GM23338 (cell line): Measurements from ENCODE around the gene CMIP. TPM values are rescaled to one million over a fixed set of nuclear protein-coding genes. Genes with fewer than 3 reads are reported as not detected.

ENCODE experiments used
- ATAC-seq: fragments of 200-7000 bp; cut with Tn5 transposase; 3 replicates; pipeline ENCODE4 v1.9.1; 2020
- DNase-seq: peaks from one replicate; pipeline ENCODE4 v3.0.0-alpha.2; 2015; ENCODE audit warnings: low spot score
- H2AFZ ChIP-seq: fragments of 200-600 bp; sonication (generic); 2 replicates; pipeline ENCODE4 v1.8.0; 2016; ENCODE audit warnings: antibody characterized with exemption, mild to moderate bottlenecking, moderate library complexity
- H3F3A ChIP-seq: fragments of 200-600 bp; sonication (generic); replicated peaks from 2 replicates; pipeline ENCODE4 v1.8.0; 2017; ENCODE audit warnings: antibody characterized with exemption, mixed run types, low read depth
- H3K27ac ChIP-seq: fragments of 200-600 bp; sonication (generic); 2 replicates; pipeline ENCODE4 v1.6.1; 2016; ENCODE audit warnings: low read depth
- H3K27me3 ChIP-seq: fragments of 200-600 bp; sonication (generic); 2 replicates; pipeline ENCODE4 v1.8.0; 2016; ENCODE audit warnings: mild to moderate bottlenecking, mixed run types, moderate library complexity; ENCODE audit not compliant: insufficient read depth
- H3K36me3 ChIP-seq: fragments of 200-600 bp; sonication (generic); 2 replicates; pipeline ENCODE4 v1.8.0; 2016; ENCODE audit warnings: mild to moderate bottlenecking; ENCODE audit not compliant: insufficient read depth
- H3K4me1 ChIP-seq: fragments of 200-600 bp; sonication (generic); 2 replicates; pipeline ENCODE4 v1.8.0; 2016; ENCODE audit warnings: mild to moderate bottlenecking, moderate library complexity; ENCODE audit not compliant: insufficient read depth
- H3K4me2 ChIP-seq: fragments of 200-600 bp; sonication (generic); 2 replicates; pipeline ENCODE4 v1.7.1; 2017; ENCODE audit warnings: mixed run types
- H3K4me3 ChIP-seq: fragments of 200-600 bp; sonication (generic); 2 replicates; pipeline ENCODE4 v1.6.1; 2016; ENCODE audit warnings: mixed run types
- H3K79me2 ChIP-seq: fragments of 200-600 bp; sonication (generic); replicated peaks from 2 replicates; pipeline ENCODE4 v1.8.0; 2017; ENCODE audit warnings: mild to moderate bottlenecking; ENCODE audit not compliant: insufficient read depth
- H3K9me2 ChIP-seq: fragments of 200-600 bp; sonication (generic); 2 replicates; pipeline ENCODE4 v1.8.0; 2017; ENCODE audit not compliant: insufficient read depth
- H4K20me1 ChIP-seq: fragments of 200-600 bp; sonication (generic); replicated peaks from 2 replicates; pipeline ENCODE4 v1.8.0; 2017; ENCODE audit warnings: mild to moderate bottlenecking; ENCODE audit not compliant: insufficient read depth
- H3K27ac Mint-ChIP-seq: 2 replicates; pipeline ENCODE4 v1.8.0; 2020; ENCODE audit warnings: inconsistent platforms, mild to moderate bottlenecking, moderate library complexity, mixed read lengths
- H3K27me3 Mint-ChIP-seq: 3 replicates; pipeline ENCODE4 v1.8.0; 2022; ENCODE audit warnings: low read depth, mild to moderate bottlenecking, moderate library complexity, mixed read lengths, inconsistent platforms; ENCODE audit not compliant: insufficient read depth, poor library complexity
- H3K36me3 Mint-ChIP-seq: 3 replicates; pipeline ENCODE4 v1.8.0; 2021; ENCODE audit warnings: low read depth, mild to moderate bottlenecking, inconsistent platforms, moderate library complexity, mixed read lengths
- H3K4me1 Mint-ChIP-seq: 3 replicates; pipeline ENCODE4 v1.8.0; 2020; ENCODE audit warnings: mild to moderate bottlenecking, inconsistent platforms, mixed read lengths
- H3K4me3 Mint-ChIP-seq: 3 replicates; pipeline ENCODE4 v1.8.0; 2021; ENCODE audit warnings: moderate library complexity, mild to moderate bottlenecking, inconsistent platforms, mixed read lengths
- H3K9me3 Mint-ChIP-seq: 3 replicates; pipeline ENCODE4 v1.8.0; 2020; ENCODE audit warnings: moderate library complexity, mild to moderate bottlenecking, inconsistent platforms, mixed read lengths
- CREB1 ChIP-seq: fragments of 250-450 bp; sonication (Bioruptor Pico); IDR thresholded peaks from 2 replicates; pipeline ENCODE4 v1.5.0; 2020; ENCODE audit warnings: low read depth, mild to moderate bottlenecking, moderate library complexity
- CTCF ChIP-seq, 2 experiments: fragments of 200-600 bp in 1 of 2; sonication (generic) in 1 of 2; conservative IDR thresholded peaks; 2 replicates each; pipeline versions ENCODE4 v1.5.1 to v1.6.1; 2016 to 2017; ENCODE audit warnings: antibody characterized with exemption in 2 of 2, low read depth in 2 of 2, mild to moderate bottlenecking in 2 of 2, moderate library complexity in 1 of 2
- ETS1 ChIP-seq: IDR thresholded peaks from 2 replicates; pipeline ENCODE4 v1.6.1; 2016; ENCODE audit warnings: antibody characterized with exemption
- EZH2 ChIP-seq: fragments of 200-600 bp; sonication (generic); IDR thresholded peaks from one replicate; pipeline ENCODE4 v1.8.0; 2017; ENCODE audit warnings: antibody characterized with exemption, mild to moderate bottlenecking, low read depth; ENCODE audit not compliant: unreplicated experiment
- EZH2phosphoT487 ChIP-seq: fragments of 200-600 bp; sonication (generic); IDR thresholded peaks from one replicate; pipeline ENCODE4 v1.8.1; 2018; ENCODE audit warnings: antibody characterized with exemption; ENCODE audit not compliant: unreplicated experiment
- JUNB ChIP-seq: IDR thresholded peaks from one replicate; pipeline ENCODE4 v1.6.1; 2016; ENCODE audit warnings: antibody characterized with exemption; ENCODE audit not compliant: unreplicated experiment
- NANOG ChIP-seq: IDR thresholded peaks from 2 replicates; pipeline ENCODE4 v1.6.1; 2016; ENCODE audit warnings: antibody characterized with exemption, borderline replicate concordance
- POLR2AphosphoS5 ChIP-seq: IDR thresholded peaks from 2 replicates; pipeline ENCODE4 v1.6.1; 2016; ENCODE audit warnings: antibody characterized with exemption, low read depth
- REST ChIP-seq: IDR thresholded peaks from one replicate; pipeline ENCODE4 v1.6.1; 2018; ENCODE audit warnings: antibody characterized with exemption; ENCODE audit not compliant: unreplicated experiment
- STAT1 ChIP-seq: IDR thresholded peaks from one replicate; pipeline ENCODE4 v1.6.1; 2016; ENCODE audit warnings: antibody characterized with exemption; ENCODE audit not compliant: unreplicated experiment
- ZNF114 ChIP-seq: fragments of 250-450 bp; sonication (Bioruptor Pico); IDR thresholded peaks from 2 replicates; pipeline ENCODE4 v1.5.0; 2020; ENCODE audit warnings: mild to moderate bottlenecking, moderate library complexity
- ZNF331 ChIP-seq: fragments of 250-450 bp; sonication (Bioruptor Pico); IDR thresholded peaks from 2 replicates; pipeline ENCODE4 v1.5.0; 2020; ENCODE audit warnings: low read depth, mild to moderate bottlenecking, moderate library complexity
- ZNF462 ChIP-seq: fragments of 250-450 bp; sonication (Bioruptor Pico); IDR thresholded peaks from 2 replicates; pipeline ENCODE4 v1.5.0; 2020; ENCODE audit warnings: mild to moderate bottlenecking, moderate library complexity
- polyA plus RNA-seq: library from polyadenylated mRNA; unstranded; fragments of >200 nt; fragmentation: Nextera tagmentation; extraction: Ambion mirVana; gene quantifications from 2 replicates; pipeline ENCODE4 v1.2.1, GENCODE V29; 2016
- total RNA-seq: library from RNA; depleted of rRNA; stranded (reverse); fragments of >200 nt; shearing (Covaris generic); gene quantifications from 2 replicates; pipeline ENCODE4 v1.2.3, GENCODE V29; 2014

CMIP gene
- total and polyA plus RNA-seq, 2 experiments from 2014 or later = 9.5 to 62.3 TPM

GRCh38 chr16:81652798-81653505, 208.3 kb downstream of the CMIP start:
- Mint-ChIP-seq H3K27me3 (peaks cover 10% of the 10 kb centered on the region), H3K36me3 (peaks cover 4% of the 10 kb centered on the region; the same call in 2 of the 3 replicates), H3K4me1 (peaks cover 51% of the 10 kb centered on the region), H3K27ac (peak overlapping the region; percentile 85), H3K4me3 (no peak overlapping the region; the same call in 2 of the 3 replicates), H3K9me3 (no peaks in the 10 kb centered on the region)
- Histone ChIP-seq H3K4me1 (peaks cover 22% of the 10 kb centered on the region), H4K20me1 (peaks cover 27% of the 10 kb centered on the region), H3K4me3 (no peak overlapping the region), H3K4me2 (peak overlapping the region; percentile 23; the same call in 1 of the 2 replicates), H3K27ac (peak overlapping the region; percentile 82; the same call in 1 of the 2 replicates), H3K9me2 (no peaks in the 10 kb centered on the region), H3K27me3 (no peaks in the 10 kb centered on the region), H2AFZ (no peak overlapping the region), H3F3A (no peaks in the 10 kb centered on the region), H3K36me3 (peaks cover 14% of the 10 kb centered on the region; the same call in 1 of the 2 replicates), H3K79me2 (peaks cover 28% of the 10 kb centered on the region)
- TF ChIP-seq EZH2 = no peak
- TF ChIP-seq ZNF331 (CRISPR knock-in tag) = no peak
- no peak for TF ChIP-seq EZH2phosphoT487
- TF ChIP-seq ETS1 = no peak
- no peak for TF ChIP-seq POLR2AphosphoS5
- no peak for TF ChIP-seq JUNB
- TF ChIP-seq REST = no peak
- TF ChIP-seq ZNF114 (CRISPR knock-in tag) = no peak
- no peak for TF ChIP-seq NANOG
- no peak for TF ChIP-seq CREB1
- no peak for TF ChIP-seq CTCF (conservative IDR thresholded peaks at IDR 0.05; ENCODE audit: low read depth in 2 of 2)
- TF ChIP-seq ZNF462 (CRISPR knock-in tag) = no peak
- no peak for TF ChIP-seq STAT1
- ATAC-seq (peak; percentile 62), DNase-seq (peak; percentile 45)
